Hepatocyte (in vitro differentiated cells): ENCODE measurements around the gene PSMD5. TPM values are rescaled to one million over a fixed set of nuclear protein-coding genes. Genes with fewer than 3 reads are reported as not detected.

Source experiments
- DNase-seq: peaks from one replicate; pipeline ENCODE4 v3.0.0-alpha.2; 2016; ENCODE audit warnings: low spot score
- H2AFZ ChIP-seq: fragments of 200-600 bp; sonication (generic); 2 replicates; pipeline ENCODE4 v1.6.0; 2016; ENCODE audit warnings: antibody characterized with exemption, mild to moderate bottlenecking
- H3K27ac ChIP-seq: fragments of 200-600 bp; sonication (generic); 2 replicates; pipeline ENCODE4 v1.5.1; 2016; ENCODE audit warnings: mild to moderate bottlenecking
- H3K27me3 ChIP-seq: fragments of 200-600 bp; sonication (generic); 2 replicates; pipeline ENCODE4 v1.6.1; 2016
- H3K36me3 ChIP-seq: fragments of 200-600 bp; sonication (generic); replicated peaks from 2 replicates; pipeline ENCODE4 v1.5.1; 2016; ENCODE audit warnings: low read depth; ENCODE audit not compliant: insufficient read depth
- H3K4me1 ChIP-seq: fragments of 200-600 bp; sonication (generic); 2 replicates; pipeline ENCODE4 v1.5.1; 2016; ENCODE audit warnings: mild to moderate bottlenecking, moderate library complexity; ENCODE audit not compliant: insufficient read depth
- H3K4me2 ChIP-seq: fragments of 200-600 bp; sonication (generic); 2 replicates; pipeline ENCODE4 v1.6.0; 2016
- H3K4me3 ChIP-seq: fragments of 200-600 bp; sonication (generic); 2 replicates; pipeline ENCODE4 v1.5.1; 2016; ENCODE audit warnings: mild to moderate bottlenecking
- H3K79me2 ChIP-seq: fragments of 200-600 bp; sonication (generic); 2 replicates; pipeline ENCODE4 v1.6.0; 2017; ENCODE audit warnings: mild to moderate bottlenecking
- H3K9me2 ChIP-seq: fragments of 200-600 bp; sonication (generic); replicated peaks from 2 replicates; pipeline ENCODE4 v1.6.0; 2017; ENCODE audit warnings: mild to moderate bottlenecking; ENCODE audit not compliant: insufficient read depth
- H3K9me3 ChIP-seq: fragments of 200-600 bp; sonication (generic); 2 replicates; pipeline ENCODE4 v1.5.1; 2016; ENCODE audit warnings: low read depth, mild to moderate bottlenecking
- H4K20me1 ChIP-seq: fragments of 200-600 bp; sonication (generic); 2 replicates; pipeline ENCODE4 v1.6.0; 2016; ENCODE audit warnings: mild to moderate bottlenecking; ENCODE audit not compliant: insufficient read depth, poor library complexity, severe bottlenecking
- CTCF ChIP-seq: fragments of 200-600 bp; sonication (generic); IDR thresholded peaks from 2 replicates; pipeline ENCODE4 v1.5.1; 2016; ENCODE audit warnings: antibody characterized with exemption, mild to moderate bottlenecking; ENCODE audit not compliant: poor library complexity
- EZH2 ChIP-seq: fragments of 200-600 bp; sonication (generic); IDR thresholded peaks from 2 replicates; pipeline ENCODE4 v1.6.1; 2016; ENCODE audit warnings: antibody characterized with exemption, mild to moderate bottlenecking, borderline replicate concordance
- EZH2phosphoT487 ChIP-seq: fragments of 200-600 bp; sonication (generic); IDR thresholded peaks from one replicate; pipeline ENCODE4 v1.6.1; 2018; ENCODE audit warnings: antibody characterized with exemption, mild to moderate bottlenecking, low read depth, moderate library complexity; ENCODE audit not compliant: unreplicated experiment, severe bottlenecking
- WGBS: methylation state at CpG from one replicate; pipeline ENCODE4 v1.1.6; 2016; ENCODE audit warnings: low lambda C conversion rate; ENCODE audit errors: missing lambda C conversion rate; 5-methylcytosine and 5-hydroxymethylcytosine counted together
- polyA plus RNA-seq: library from polyadenylated mRNA; unstranded; fragments of >200 nt; fragmentation: Nextera tagmentation; extraction: Ambion mirVana; gene quantifications from 2 replicates; pipeline ENCODE4 v1.2.1, GENCODE V29; 2016
- total RNA-seq: library from RNA; depleted of rRNA; stranded (reverse); fragments of >200 nt; gene quantifications from 2 replicates; pipeline ENCODE4 v1.2.3, GENCODE V29; 2014

Gene PSMD5
- total and polyA plus RNA-seq, 2 experiments from 2014 or later: 10.4 to 14.7 TPM

GRCh38 chr9:120882935-120883607 is 40.3 kb upstream of the PSMD5 start:
- no peaks in the 10 kb centered on the region for H3K9me2 ChIP-seq
- H3K4me1 ChIP-seq: peaks cover 23% of the 10 kb centered on the region
- TF ChIP-seq CTCF: no peak
- TF ChIP-seq EZH2phosphoT487: no peak
- TF ChIP-seq EZH2: no peak
- no peak overlapping the region for H3K27ac ChIP-seq
- DNase-seq: no peak
- H4K20me1 ChIP-seq: no peaks in the 10 kb centered on the region
- H3K4me3 ChIP-seq: no peak overlapping the region
- H3K4me2 ChIP-seq: no peak overlapping the region
- no peaks in the 10 kb centered on the region for H3K36me3 ChIP-seq
- H3K9me3 ChIP-seq: no peaks in the 10 kb centered on the region
- H2AFZ ChIP-seq: no peak overlapping the region
- H3K79me2 ChIP-seq: no peaks in the 10 kb centered on the region
- no peaks in the 10 kb centered on the region for H3K27me3 ChIP-seq
- WGBS: 81% methylated on average over 10 of the region's 10 CpGs

GRCh38 chr9:120879446-120879845 is 36.7 kb upstream of the PSMD5 start:
- Histone ChIP-seq H3K36me3 (no peaks in the 10 kb centered on the region), H3K9me3 (no peaks in the 10 kb centered on the region), H2AFZ (no peak overlapping the region), H4K20me1 (no peaks in the 10 kb centered on the region), H3K27ac (no peak overlapping the region), H3K79me2 (no peaks in the 10 kb centered on the region), H3K4me1 (peaks cover 30% of the 10 kb centered on the region), H3K9me2 (no peaks in the 10 kb centered on the region), H3K4me3 (no peak overlapping the region), H3K4me2 (no peak overlapping the region), H3K27me3 (no peaks in the 10 kb centered on the region)
- no peak for DNase-seq
- no peak for TF ChIP-seq EZH2
- no peak for TF ChIP-seq CTCF
- TF ChIP-seq EZH2phosphoT487: no peak
- WGBS: 83% methylated on average over 6 of the region's 6 CpGs

GRCh38 chr9:120878188-120879130 is 35.7 kb upstream of the PSMD5 start:
- Histone ChIP-seq H3K4me1 (peaks cover 37% of the 10 kb centered on the region), H2AFZ (no peak overlapping the region), H3K36me3 (no peaks in the 10 kb centered on the region), H3K4me3 (no peak overlapping the region), H4K20me1 (no peaks in the 10 kb centered on the region), H3K4me2 (peak overlapping the region; percentile 99), H3K79me2 (no peaks in the 10 kb centered on the region), H3K9me2 (no peaks in the 10 kb centered on the region), H3K9me3 (no peaks in the 10 kb centered on the region), H3K27me3 (no peaks in the 10 kb centered on the region), H3K27ac (peak overlapping the region; percentile 95)
- WGBS: 75% methylated on average over 8 of the region's 8 CpGs
- DNase-seq: no peak
- TF ChIP-seq EZH2 (no peak), EZH2phosphoT487 (no peak)
